A673 (cell line): ENCODE data around the gene SEC14L3. TPM values are rescaled to one million over a fixed set of nuclear protein-coding genes. Genes with fewer than 3 reads are reported as not detected.

Source experiments
- BruUV-seq: library from RNA; stranded (reverse); fragments of 400-500 nt; replicated peaks from 2 replicates; lab custom pipeline; 2021; lab: Mats Ljungman, UMichigan
- CTCF ChIA-PET: fragments of 300-600 bp; sonication (Branson Sonifier 250); formaldehyde crosslinking; loops from one replicate; lab custom pipeline; 2022; ENCODE audit warnings: antibody characterized with exemption; lab: Charles Lee
- POLR2A ChIA-PET: fragments of 300-600 bp; sonication (Branson Sonifier 250); formaldehyde crosslinking; loops from one replicate; lab custom pipeline; 2022; ENCODE audit warnings: antibody characterized with exemption; ENCODE audit not compliant: low non-redundant PET; lab: Charles Lee
- DNase-seq: peaks from one replicate; pipeline ENCODE4 v3.0.0-alpha.2; 2015; ENCODE audit warnings: low spot score
- H3K27ac ChIP-seq: fragments of 200-600 bp; sonication (generic); 2 replicates; pipeline ENCODE4 v1.5.1; 2016; ENCODE audit warnings: mixed run types, low read depth, mild to moderate bottlenecking, mixed read lengths, antibody characterized with exemption, low read length; ENCODE audit not compliant: poor library complexity, severe bottlenecking
- H3K27me3 ChIP-seq: fragments of 200-600 bp; sonication (generic); replicated peaks from 2 replicates; pipeline ENCODE4 v1.6.1; 2017; ENCODE audit warnings: mixed run types, low read depth, mild to moderate bottlenecking, mixed read lengths, antibody characterized with exemption, low read length; ENCODE audit not compliant: insufficient read depth, poor library complexity
- H3K36me3 ChIP-seq: fragments of 200-600 bp; sonication (generic); 2 replicates; pipeline ENCODE4 v1.6.1; 2016; ENCODE audit warnings: mixed run types, mild to moderate bottlenecking, mixed read lengths, antibody characterized with exemption, low read length; ENCODE audit not compliant: insufficient read depth, poor library complexity, severe bottlenecking
- H3K4me1 ChIP-seq: fragments of 200-600 bp; sonication (generic); 2 replicates; pipeline ENCODE4 v1.6.1; 2017; ENCODE audit warnings: mixed run types, mild to moderate bottlenecking, mixed read lengths, antibody characterized with exemption, low read length; ENCODE audit not compliant: insufficient read depth, poor library complexity, severe bottlenecking
- H3K4me3 ChIP-seq: fragments of 200-600 bp; sonication (generic); 2 replicates; pipeline ENCODE4 v1.5.1; 2016; ENCODE audit warnings: low read depth, mixed run types, mild to moderate bottlenecking, mixed read lengths, low read length; ENCODE audit not compliant: poor library complexity, severe bottlenecking
- H3K9me3 ChIP-seq: fragments of 200-600 bp; sonication (generic); 2 replicates; pipeline ENCODE4 v1.6.1; 2016; ENCODE audit warnings: mixed run types, low read depth, mild to moderate bottlenecking, mixed read lengths, antibody characterized with exemption, low read length; ENCODE audit not compliant: poor library complexity, severe bottlenecking
- EZH2 ChIP-seq: fragments of 200-600 bp; sonication (generic); IDR thresholded peaks from 2 replicates; pipeline ENCODE4 v1.6.1; 2017; ENCODE audit warnings: borderline replicate concordance, low read depth, mild to moderate bottlenecking, mixed read lengths, antibody characterized with exemption, low read length; ENCODE audit not compliant: poor library complexity, severe bottlenecking
- intact Hi-C: fragments of 100-400 bp; cut with micrococcal nuclease; formaldehyde crosslinking; loops from one replicate; pipeline ENCODE4 v1.10.0; 2022; ENCODE audit not compliant: unreplicated experiment
- total RNA-seq: library from RNA; stranded (reverse); gene quantifications from 2 replicates; pipeline ENCODE4 v1.2.3, GENCODE V29; 2021
- TF ChIP-seq, protein P1 (sequence below): fragments of 300-800, 200-600 bp; sonication (generic); conservative IDR thresholded peaks from 2 replicates; pipeline ENCODE4 v1.5.1; 2017; ENCODE audit warnings: low read depth, mild to moderate bottlenecking, antibody characterized with exemption, low read length, moderate library complexity, mixed read lengths

The SEC14L3 gene
- total RNA-seq, 1 experiment from 2014 or later: not detected

DNA sequence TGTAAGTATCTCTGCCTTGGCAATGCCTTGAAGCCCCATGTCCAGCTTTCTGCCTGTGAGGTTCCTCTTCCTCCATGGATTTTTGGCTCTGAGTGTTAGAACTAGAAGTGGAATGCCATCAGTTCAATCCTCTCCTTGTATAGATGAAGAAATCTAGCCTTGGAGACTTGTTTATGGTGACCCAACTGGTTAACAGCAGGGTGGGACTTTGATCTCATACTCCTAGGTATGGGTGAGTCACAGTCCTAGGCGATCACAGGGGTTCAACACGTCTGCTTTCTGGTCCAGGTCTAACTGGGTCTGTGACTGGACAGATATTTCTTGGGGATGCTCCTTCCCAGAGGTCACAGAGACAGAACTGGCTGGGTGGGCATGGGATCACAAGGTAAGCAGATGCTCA is 55.4 kb downstream of the SEC14L3 start:
- no TSS peak for BruUV-seq
- intact Hi-C loops: no loop called here
- no peak for TF ChIP-seq EZH2
- TF ChIP-seq, protein P1, sequence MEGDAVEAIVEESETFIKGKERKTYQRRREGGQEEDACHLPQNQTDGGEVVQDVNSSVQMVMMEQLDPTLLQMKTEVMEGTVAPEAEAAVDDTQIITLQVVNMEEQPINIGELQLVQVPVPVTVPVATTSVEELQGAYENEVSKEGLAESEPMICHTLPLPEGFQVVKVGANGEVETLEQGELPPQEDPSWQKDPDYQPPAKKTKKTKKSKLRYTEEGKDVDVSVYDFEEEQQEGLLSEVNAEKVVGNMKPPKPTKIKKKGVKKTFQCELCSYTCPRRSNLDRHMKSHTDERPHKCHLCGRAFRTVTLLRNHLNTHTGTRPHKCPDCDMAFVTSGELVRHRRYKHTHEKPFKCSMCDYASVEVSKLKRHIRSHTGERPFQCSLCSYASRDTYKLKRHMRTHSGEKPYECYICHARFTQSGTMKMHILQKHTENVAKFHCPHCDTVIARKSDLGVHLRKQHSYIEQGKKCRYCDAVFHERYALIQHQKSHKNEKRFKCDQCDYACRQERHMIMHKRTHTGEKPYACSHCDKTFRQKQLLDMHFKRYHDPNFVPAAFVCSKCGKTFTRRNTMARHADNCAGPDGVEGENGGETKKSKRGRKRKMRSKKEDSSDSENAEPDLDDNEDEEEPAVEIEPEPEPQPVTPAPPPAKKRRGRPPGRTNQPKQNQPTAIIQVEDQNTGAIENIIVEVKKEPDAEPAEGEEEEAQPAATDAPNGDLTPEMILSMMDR: no peak
- ChIA-PET POLR2A (no interaction called here), CTCF (no interaction called here)
- no peaks in the 10 kb centered on the region for H3K27me3 ChIP-seq
- H3K4me1 ChIP-seq: peaks cover 31% of the 10 kb centered on the region
- H3K27ac ChIP-seq: no peak overlapping the region
- peaks cover 40% of the 10 kb centered on the region for H3K36me3 ChIP-seq
- H3K9me3 ChIP-seq: no peaks in the 10 kb centered on the region
- no peak overlapping the region for H3K4me3 ChIP-seq
- DNase-seq: no peak

DNA sequence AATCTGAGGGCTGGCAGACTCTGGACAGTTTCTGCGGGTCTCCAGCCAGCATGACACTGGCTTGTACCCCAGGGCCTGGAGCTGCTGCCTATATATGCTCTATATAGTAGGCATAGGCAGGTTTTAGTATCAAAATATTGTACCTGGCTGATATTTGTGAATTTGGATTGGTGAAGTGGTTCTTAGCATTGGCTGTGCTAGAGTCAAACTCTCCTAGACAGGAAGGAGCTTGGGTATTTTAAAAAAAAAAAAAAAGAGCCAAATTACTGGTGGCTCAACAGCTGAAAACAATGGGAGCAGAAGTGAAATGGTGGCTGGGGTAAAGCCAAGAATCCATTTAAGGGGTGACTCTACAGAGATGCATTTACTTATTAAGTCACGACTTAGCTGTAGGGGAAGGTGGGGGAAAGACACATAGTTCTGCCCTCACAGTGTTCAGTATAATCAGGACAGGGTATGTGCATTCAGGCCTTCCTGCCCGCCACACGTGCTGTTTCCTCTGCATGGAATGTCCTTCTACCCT is 57.2 kb downstream of the SEC14L3 start:
- ChIA-PET POLR2A (interaction anchor here (0.7 kb wide), 1 partner anchor 9 kb away, joined by 6 read pairs; no protein-coding TSS in a partner anchor), CTCF (interaction anchor here (1.0 to 1.6 kb wide), 2 partner anchors 8 to 10 kb away, joined by 4 to 7 read pairs; no protein-coding TSS in a partner anchor)
- DNase-seq: no peak
- BruUV-seq: no TSS peak
- no peak for TF ChIP-seq EZH2
- TF ChIP-seq, protein P1: no peak
- Histone ChIP-seq H3K36me3 (peaks cover 42% of the 10 kb centered on the region), H3K9me3 (no peaks in the 10 kb centered on the region), H3K27ac (peak overlapping the region; percentile 60), H3K4me1 (peaks cover 19% of the 10 kb centered on the region), H3K4me3 (no peak overlapping the region), H3K27me3 (no peaks in the 10 kb centered on the region)
- intact Hi-C loops: no loop called here

DNA sequence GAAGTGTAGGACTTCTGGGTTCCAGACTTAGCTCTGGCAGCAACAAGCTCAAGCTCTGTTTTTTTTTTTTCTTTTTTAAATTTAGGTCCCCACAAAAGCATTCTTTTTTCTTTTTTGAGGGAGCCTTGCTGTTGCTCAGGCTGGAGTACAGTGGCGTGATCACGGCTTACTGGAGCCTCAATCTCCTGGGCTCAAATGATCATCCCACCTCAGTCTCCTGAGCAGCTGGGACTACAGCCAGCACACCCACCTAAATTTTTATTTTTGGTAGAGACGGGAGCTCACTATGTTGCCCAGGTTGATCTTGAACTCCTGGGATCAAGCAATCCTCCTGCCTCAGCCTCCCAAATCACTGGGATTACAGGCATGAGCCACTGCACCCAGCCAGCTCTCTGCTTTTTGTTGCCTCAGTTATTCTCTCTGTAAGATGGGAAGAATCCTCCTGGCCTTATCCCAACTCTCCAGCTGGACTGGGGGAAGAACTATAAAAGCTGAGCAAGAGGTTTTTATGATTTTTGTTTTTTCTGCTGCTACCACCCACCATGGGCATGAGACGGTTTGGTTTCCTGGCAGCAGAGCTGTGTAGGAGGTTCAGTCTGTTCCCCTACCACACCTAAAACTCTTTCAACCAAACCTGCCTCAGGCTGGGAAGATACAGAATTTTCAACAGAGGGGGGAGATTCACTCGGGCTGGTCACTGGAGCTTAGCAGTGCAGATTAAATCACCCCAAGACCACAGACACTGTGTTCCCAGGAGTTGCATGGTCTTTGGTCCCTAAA is 57.9 kb downstream of the SEC14L3 start:
- no peak overlapping the region for H3K4me3 ChIP-seq
- ChIA-PET POLR2A (interaction anchor here (0.6 to 0.8 kb wide), 3 partner anchors 10 to 788 kb away, joined by 3 to 4 read pairs (median 3); no protein-coding TSS in a partner anchor), CTCF (interaction anchor here (0.6 to 1.6 kb wide), 5 partner anchors 9 to 87 kb away, joined by 4 to 7 read pairs (median 6); partner anchors contain the start of genes RNF215 and TBC1D10A)
- no TSS peak for BruUV-seq
- TF ChIP-seq EZH2: no peak
- TF ChIP-seq, protein P1: no peak
- no peak for DNase-seq
- H3K27me3 ChIP-seq: no peaks in the 10 kb centered on the region
- intact Hi-C loops: no loop called here
- peaks cover 19% of the 10 kb centered on the region for H3K4me1 ChIP-seq
- peaks cover 39% of the 10 kb centered on the region for H3K36me3 ChIP-seq
- peak overlapping the region; percentile 60 for H3K27ac ChIP-seq
- H3K9me3 ChIP-seq: no peaks in the 10 kb centered on the region
